Keratinocyte (primary cell): Measurements from ENCODE around the gene BCAS4. TPM values are rescaled to one million over a fixed set of nuclear protein-coding genes. Genes with fewer than 3 reads are reported as not detected.

Experiments used
- DNase-seq: peaks from one replicate; pipeline ENCODE4 v3.0.0-alpha.2; 2011; ENCODE audit warnings: low read depth, missing footprints, low spot score
- FAIRE-seq: peaks from 2 replicates; lab custom pipeline; 2011; peaks lifted over from hg19 to GRCh38; lab: Jason Lieb, UNC
- H2AFZ ChIP-seq: 2 replicates; pipeline ENCODE4 v1.6.0; 2012; ENCODE audit warnings: low read length, control low read depth, inconsistent platforms; ENCODE audit not compliant: control insufficient read depth
- H3K27ac ChIP-seq: 2 replicates; pipeline ENCODE4 v1.5.1; 2011; ENCODE audit warnings: low read length; ENCODE audit not compliant: control insufficient read depth, insufficient read depth
- H3K27me3 ChIP-seq: 3 replicates; pipeline ENCODE4 v1.6.0; 2011; ENCODE audit warnings: low read length; ENCODE audit not compliant: control insufficient read depth, insufficient read depth; ENCODE audit errors: extremely low read depth
- H3K36me3 ChIP-seq, 2 experiments: 2 replicates in 1 of 2; 3 replicates in 1 of 2; pipeline ENCODE4 v1.5.1; 2011; ENCODE audit warnings: low read length in 2 of 2, mild to moderate bottlenecking in 1 of 2; ENCODE audit not compliant: control insufficient read depth in 2 of 2, insufficient read depth in 2 of 2; ENCODE audit errors: extremely low read depth in 1 of 2
- H3K4me1 ChIP-seq: 3 replicates; pipeline ENCODE4 v1.5.1; 2011; ENCODE audit warnings: low read length; ENCODE audit not compliant: control insufficient read depth, insufficient read depth; ENCODE audit errors: extremely low read depth
- H3K4me2 ChIP-seq: 3 replicates; pipeline ENCODE4 v1.6.0; 2011; ENCODE audit warnings: low read depth, low read length; ENCODE audit not compliant: control insufficient read depth, insufficient read depth; ENCODE audit errors: extremely low read depth
- H3K4me3 ChIP-seq, 3 experiments: fragments of 200-600 bp in 1 of 3; sonication (generic) in 1 of 3; 2 replicates in 2 of 3; 3 replicates in 1 of 3; pipeline ENCODE4 v1.5.1; 2011 to 2016; ENCODE audit warnings: low read length in 3 of 3, mild to moderate bottlenecking in 3 of 3, control low read depth in 2 of 3, inconsistent platforms in 1 of 3, low read depth in 1 of 3, mixed read lengths in 1 of 3, mixed run types in 1 of 3, moderate library complexity in 1 of 3; ENCODE audit not compliant: control insufficient read depth in 2 of 3, insufficient read depth in 2 of 3; ENCODE audit errors: extremely low read depth in 1 of 3
- H3K79me2 ChIP-seq: 2 replicates; pipeline ENCODE4 v1.6.0; 2012; ENCODE audit warnings: low read length; ENCODE audit not compliant: control insufficient read depth, insufficient read depth
- H3K9ac ChIP-seq: 3 replicates; pipeline ENCODE4 v1.6.0; 2011; ENCODE audit warnings: low read length; ENCODE audit not compliant: control insufficient read depth, insufficient read depth; ENCODE audit errors: extremely low read depth
- H3K9me1 ChIP-seq: 3 replicates; pipeline ENCODE4 v1.6.0; 2011; ENCODE audit warnings: low read length; ENCODE audit not compliant: control insufficient read depth, insufficient read depth; ENCODE audit errors: extremely low read depth
- H3K9me3 ChIP-seq: 2 replicates; pipeline ENCODE4 v1.5.1; 2012; ENCODE audit warnings: low read depth, low read length; ENCODE audit not compliant: control insufficient read depth
- H4K20me1 ChIP-seq: 3 replicates; pipeline ENCODE4 v1.6.0; 2011; ENCODE audit warnings: low read length; ENCODE audit not compliant: control insufficient read depth, insufficient read depth; ENCODE audit errors: extremely low read depth
- CTCF ChIP-seq, 3 experiments: IDR thresholded peaks in 1 of 3; conservative IDR thresholded peaks in 1 of 3; optimal IDR thresholded peaks in 1 of 3; 2 replicates in 2 of 3; 3 replicates in 1 of 3; pipeline versions ENCODE3 to v1.5.1; 2011; ENCODE audit warnings: low read length in 3 of 3, mild to moderate bottlenecking in 3 of 3, moderate library complexity in 2 of 3, control low read depth in 1 of 3, inconsistent platforms in 1 of 3; ENCODE audit not compliant: insufficient read depth in 2 of 3; ENCODE audit errors: extremely low read depth in 1 of 3
- EZH2 ChIP-seq: IDR thresholded peaks from one replicate; pipeline ENCODE4 v1.6.1; 2012; ENCODE audit warnings: inconsistent platforms, mild to moderate bottlenecking, low read length, moderate library complexity
- dilution Hi-C: fragments of 300-500 bp; cut with MboI; formaldehyde crosslinking; loops from one replicate; pipeline ENCODE4 v1.7.0; 2020; ENCODE audit warnings: low sequenced_read_pairs; ENCODE audit not compliant: extremely low pct_ligation_motif_present
- polyA plus RNA-seq, 5 experiments: library from polyadenylated mRNA; depleted of rRNA in 3 of 5; stranded (reverse) in 3 of 5; stranded (forward) in 1 of 5; unstranded in 1 of 5; fragments of >200 nt; gene quantifications; 1 replicate in 1 of 5; 2 replicates in 3 of 5; 3 replicates in 1 of 5; pipeline versions ENCODE4 v1.2.1 to v1.2.3, GENCODE V29; 2011 to 2012; ENCODE audit warnings: missing spikeins in 2 of 5, low read depth in 1 of 5, low replicate concordance in 1 of 5

Gene BCAS4
- polyA plus RNA-seq, 1 donor (not counting 4 experiments of a cell fraction or from before 2014, with no cell fraction given): 13.8 TPM

GRCh38 chr20:50876063-50876685, 81.3 kb downstream of the BCAS4 start:
- no peak for DNase-seq
- no peak overlapping the region for H3K9ac ChIP-seq
- no peaks in the 10 kb centered on the region for H3K27me3 ChIP-seq
- FAIRE-seq: no peak
- no peak overlapping the region for H2AFZ ChIP-seq
- H3K4me2 ChIP-seq: no peak overlapping the region
- dilution Hi-C loops: no loop called here
- TF ChIP-seq EZH2 (no peak), CTCF (optimal IDR thresholded peaks at IDR 0.05 in 1 of 3, IDR thresholded peaks at IDR 0.05 in 1 of 3, conservative IDR thresholded peaks at IDR 0.05 in 1 of 3; ENCODE audit: extremely low read depth in 1 of 3, insufficient read depth in 2 of 3, low read length in 3 of 3) (no peak)
- no peaks in the 10 kb centered on the region for H3K9me3 ChIP-seq
- H3K79me2 ChIP-seq: no peaks in the 10 kb centered on the region
- H3K36me3 ChIP-seq: peaks cover 0 to 3% of the 10 kb centered on the region in 2 experiments
- no peaks in the 10 kb centered on the region for H4K20me1 ChIP-seq
- H3K4me3 ChIP-seq: no peak overlapping the region
- no peaks in the 10 kb centered on the region for H3K9me1 ChIP-seq
- no peaks in the 10 kb centered on the region for H3K4me1 ChIP-seq
- no peak overlapping the region for H3K27ac ChIP-seq

DNA sequence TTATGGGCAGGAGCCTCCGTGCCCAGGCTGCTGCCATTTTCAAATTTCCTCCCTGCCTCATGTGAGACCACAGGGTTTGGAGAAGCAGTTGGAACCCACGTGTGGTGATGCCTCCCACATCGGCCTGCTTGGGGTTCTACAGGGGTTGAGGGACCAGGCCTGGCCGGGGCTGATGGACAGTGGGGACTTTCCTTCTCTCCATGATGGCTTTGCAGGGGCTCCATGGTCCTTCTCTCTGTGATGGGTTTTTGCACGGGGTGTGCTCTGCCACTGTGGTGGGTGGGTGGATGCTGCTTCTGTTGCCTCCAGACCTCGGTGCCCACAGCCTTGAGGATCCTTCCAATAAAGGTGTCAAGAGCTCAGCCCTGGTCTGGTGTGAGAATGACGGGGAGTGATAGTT, 82.0 kb downstream of the BCAS4 start:
- DNase-seq (no peak), FAIRE-seq (no peak)
- H3K9ac ChIP-seq: no peak overlapping the region
- no peaks in the 10 kb centered on the region for H3K4me1 ChIP-seq
- H3K4me3 ChIP-seq: no peak overlapping the region
- no peak overlapping the region for H2AFZ ChIP-seq
- no peaks in the 10 kb centered on the region for H3K9me1 ChIP-seq
- no peak overlapping the region for H3K27ac ChIP-seq
- no peaks in the 10 kb centered on the region for H4K20me1 ChIP-seq
- no peak for TF ChIP-seq CTCF (optimal IDR thresholded peaks at IDR 0.05 in 1 of 3, IDR thresholded peaks at IDR 0.05 in 1 of 3, conservative IDR thresholded peaks at IDR 0.05 in 1 of 3; ENCODE audit: extremely low read depth in 1 of 3, insufficient read depth in 2 of 3, low read length in 3 of 3)
- TF ChIP-seq EZH2: no peak
- H3K9me3 ChIP-seq: no peaks in the 10 kb centered on the region
- H3K27me3 ChIP-seq: no peaks in the 10 kb centered on the region
- H3K79me2 ChIP-seq: no peaks in the 10 kb centered on the region
- H3K4me2 ChIP-seq: no peak overlapping the region
- H3K36me3 ChIP-seq: peaks cover 0 to 3% of the 10 kb centered on the region in 2 experiments
- dilution Hi-C loops: no loop called here
